GM23338 (cell line): ENCODE results near the gene NBAS. TPM values are rescaled to one million over a fixed set of nuclear protein-coding genes. Genes with fewer than 3 reads are reported as not detected.

Source experiments
- ATAC-seq: fragments of 200-7000 bp; cut with Tn5 transposase; 3 replicates; pipeline ENCODE4 v1.9.1; 2020
- DNase-seq: peaks from one replicate; pipeline ENCODE4 v3.0.0-alpha.2; 2015; ENCODE audit warnings: low spot score
- H2AFZ ChIP-seq: fragments of 200-600 bp; sonication (generic); 2 replicates; pipeline ENCODE4 v1.8.0; 2016; ENCODE audit warnings: antibody characterized with exemption, mild to moderate bottlenecking, moderate library complexity
- H3F3A ChIP-seq: fragments of 200-600 bp; sonication (generic); replicated peaks from 2 replicates; pipeline ENCODE4 v1.8.0; 2017; ENCODE audit warnings: antibody characterized with exemption, mixed run types, low read depth
- H3K27ac ChIP-seq: fragments of 200-600 bp; sonication (generic); 2 replicates; pipeline ENCODE4 v1.6.1; 2016; ENCODE audit warnings: low read depth
- H3K27me3 ChIP-seq: fragments of 200-600 bp; sonication (generic); 2 replicates; pipeline ENCODE4 v1.8.0; 2016; ENCODE audit warnings: mild to moderate bottlenecking, mixed run types, moderate library complexity; ENCODE audit not compliant: insufficient read depth
- H3K36me3 ChIP-seq: fragments of 200-600 bp; sonication (generic); 2 replicates; pipeline ENCODE4 v1.8.0; 2016; ENCODE audit warnings: mild to moderate bottlenecking; ENCODE audit not compliant: insufficient read depth
- H3K4me1 ChIP-seq: fragments of 200-600 bp; sonication (generic); 2 replicates; pipeline ENCODE4 v1.8.0; 2016; ENCODE audit warnings: mild to moderate bottlenecking, moderate library complexity; ENCODE audit not compliant: insufficient read depth
- H3K4me2 ChIP-seq: fragments of 200-600 bp; sonication (generic); 2 replicates; pipeline ENCODE4 v1.7.1; 2017; ENCODE audit warnings: mixed run types
- H3K4me3 ChIP-seq: fragments of 200-600 bp; sonication (generic); 2 replicates; pipeline ENCODE4 v1.6.1; 2016; ENCODE audit warnings: mixed run types
- H3K79me2 ChIP-seq: fragments of 200-600 bp; sonication (generic); replicated peaks from 2 replicates; pipeline ENCODE4 v1.8.0; 2017; ENCODE audit warnings: mild to moderate bottlenecking; ENCODE audit not compliant: insufficient read depth
- H3K9me2 ChIP-seq: fragments of 200-600 bp; sonication (generic); 2 replicates; pipeline ENCODE4 v1.8.0; 2017; ENCODE audit not compliant: insufficient read depth
- H4K20me1 ChIP-seq: fragments of 200-600 bp; sonication (generic); replicated peaks from 2 replicates; pipeline ENCODE4 v1.8.0; 2017; ENCODE audit warnings: mild to moderate bottlenecking; ENCODE audit not compliant: insufficient read depth
- H3K27ac Mint-ChIP-seq: 2 replicates; pipeline ENCODE4 v1.8.0; 2020; ENCODE audit warnings: inconsistent platforms, mild to moderate bottlenecking, moderate library complexity, mixed read lengths
- H3K27me3 Mint-ChIP-seq: 3 replicates; pipeline ENCODE4 v1.8.0; 2022; ENCODE audit warnings: low read depth, mild to moderate bottlenecking, moderate library complexity, mixed read lengths, inconsistent platforms; ENCODE audit not compliant: insufficient read depth, poor library complexity
- H3K36me3 Mint-ChIP-seq: 3 replicates; pipeline ENCODE4 v1.8.0; 2021; ENCODE audit warnings: low read depth, mild to moderate bottlenecking, inconsistent platforms, moderate library complexity, mixed read lengths
- H3K4me1 Mint-ChIP-seq: 3 replicates; pipeline ENCODE4 v1.8.0; 2020; ENCODE audit warnings: mild to moderate bottlenecking, inconsistent platforms, mixed read lengths
- H3K4me3 Mint-ChIP-seq: 3 replicates; pipeline ENCODE4 v1.8.0; 2021; ENCODE audit warnings: moderate library complexity, mild to moderate bottlenecking, inconsistent platforms, mixed read lengths
- H3K9me3 Mint-ChIP-seq: 3 replicates; pipeline ENCODE4 v1.8.0; 2020; ENCODE audit warnings: moderate library complexity, mild to moderate bottlenecking, inconsistent platforms, mixed read lengths
- CREB1 ChIP-seq: fragments of 250-450 bp; sonication (Bioruptor Pico); IDR thresholded peaks from 2 replicates; pipeline ENCODE4 v1.5.0; 2020; ENCODE audit warnings: low read depth, mild to moderate bottlenecking, moderate library complexity
- ETS1 ChIP-seq: IDR thresholded peaks from 2 replicates; pipeline ENCODE4 v1.6.1; 2016; ENCODE audit warnings: antibody characterized with exemption
- EZH2 ChIP-seq: fragments of 200-600 bp; sonication (generic); IDR thresholded peaks from one replicate; pipeline ENCODE4 v1.8.0; 2017; ENCODE audit warnings: antibody characterized with exemption, mild to moderate bottlenecking, low read depth; ENCODE audit not compliant: unreplicated experiment
- EZH2phosphoT487 ChIP-seq: fragments of 200-600 bp; sonication (generic); IDR thresholded peaks from one replicate; pipeline ENCODE4 v1.8.1; 2018; ENCODE audit warnings: antibody characterized with exemption; ENCODE audit not compliant: unreplicated experiment
- JUNB ChIP-seq: IDR thresholded peaks from one replicate; pipeline ENCODE4 v1.6.1; 2016; ENCODE audit warnings: antibody characterized with exemption; ENCODE audit not compliant: unreplicated experiment
- NANOG ChIP-seq: IDR thresholded peaks from 2 replicates; pipeline ENCODE4 v1.6.1; 2016; ENCODE audit warnings: antibody characterized with exemption, borderline replicate concordance
- POLR2AphosphoS5 ChIP-seq: IDR thresholded peaks from 2 replicates; pipeline ENCODE4 v1.6.1; 2016; ENCODE audit warnings: antibody characterized with exemption, low read depth
- REST ChIP-seq: IDR thresholded peaks from one replicate; pipeline ENCODE4 v1.6.1; 2018; ENCODE audit warnings: antibody characterized with exemption; ENCODE audit not compliant: unreplicated experiment
- STAT1 ChIP-seq: IDR thresholded peaks from one replicate; pipeline ENCODE4 v1.6.1; 2016; ENCODE audit warnings: antibody characterized with exemption; ENCODE audit not compliant: unreplicated experiment
- ZNF114 ChIP-seq: fragments of 250-450 bp; sonication (Bioruptor Pico); IDR thresholded peaks from 2 replicates; pipeline ENCODE4 v1.5.0; 2020; ENCODE audit warnings: mild to moderate bottlenecking, moderate library complexity
- ZNF331 ChIP-seq: fragments of 250-450 bp; sonication (Bioruptor Pico); IDR thresholded peaks from 2 replicates; pipeline ENCODE4 v1.5.0; 2020; ENCODE audit warnings: low read depth, mild to moderate bottlenecking, moderate library complexity
- ZNF462 ChIP-seq: fragments of 250-450 bp; sonication (Bioruptor Pico); IDR thresholded peaks from 2 replicates; pipeline ENCODE4 v1.5.0; 2020; ENCODE audit warnings: mild to moderate bottlenecking, moderate library complexity
- polyA plus RNA-seq: library from polyadenylated mRNA; unstranded; fragments of >200 nt; fragmentation: Nextera tagmentation; extraction: Ambion mirVana; gene quantifications from 2 replicates; pipeline ENCODE4 v1.2.1, GENCODE V29; 2016
- total RNA-seq: library from RNA; depleted of rRNA; stranded (reverse); fragments of >200 nt; shearing (Covaris generic); gene quantifications from 2 replicates; pipeline ENCODE4 v1.2.3, GENCODE V29; 2014

The NBAS gene
- total and polyA plus RNA-seq, 2 experiments from 2014 or later: 24.8 to 38.9 TPM

- TF ChIP-seq ETS1: no peak
- TF ChIP-seq EZH2phosphoT487: no peak
- TF ChIP-seq JUNB: no peak
- no peak for TF ChIP-seq NANOG
Measured at GRCh38 chr2:15450808-15451207, 110.3 kb downstream of the NBAS start (continued).

GRCh38 chr2:15449556-15450236, 111.4 kb downstream of the NBAS start:
- Histone ChIP-seq H4K20me1 (no peaks in the 10 kb centered on the region), H3K79me2 (no peaks in the 10 kb centered on the region; the same call in 1 of the 2 replicates), H3K36me3 (no peaks in the 10 kb centered on the region), H3K4me2 (peak overlapping the region; percentile 60), H3K9me2 (no peaks in the 10 kb centered on the region), H3F3A (no peaks in the 10 kb centered on the region), H3K4me3 (peak overlapping the region; percentile 6; the same call in 1 of the 2 replicates), H3K27me3 (no peaks in the 10 kb centered on the region), H3K27ac (0 out of 2 replicates have a peak overlapping the region, but pooled peaks have one; percentile 10), H3K4me1 (peaks cover 13% of the 10 kb centered on the region), H2AFZ (no peak overlapping the region)
- DNase-seq (no peak), ATAC-seq (peak; percentile 52)
- Mint-ChIP-seq H3K27ac (peak overlapping the region; percentile 85), H3K4me1 (peaks cover 13% of the 10 kb centered on the region), H3K4me3 (peak overlapping the region; percentile 32; the same call in 2 of the 3 replicates), H3K36me3 (peaks cover 20% of the 10 kb centered on the region), H3K9me3 (peaks cover 6% of the 10 kb centered on the region; the same call in 1 of the 3 replicates), H3K27me3 (no peaks in the 10 kb centered on the region)
- TF ChIP-seq POLR2AphosphoS5: no peak
- no peak for TF ChIP-seq NANOG
- no peak for TF ChIP-seq CREB1 (CRISPR knock-in tag)
- TF ChIP-seq EZH2phosphoT487: no peak
- no peak for TF ChIP-seq ZNF331 (CRISPR knock-in tag)
- TF ChIP-seq STAT1: no peak
- TF ChIP-seq ZNF462: no peak
- TF ChIP-seq ZNF114 (CRISPR knock-in tag): no peak
- TF ChIP-seq JUNB: no peak
- no peak for TF ChIP-seq EZH2
- TF ChIP-seq REST: no peak
